Measurements from ENCODE around the gene STK17B. TPM values are rescaled to one million over a fixed set of nuclear protein-coding genes. Genes with fewer than 3 reads are reported as not detected.

Gene STK17B
- polyA plus RNA-seq, 3 donors: 171 to 296 (median 244) TPM

GRCh38 chr2:196214156-196214555 is 42.8 kb upstream of the STK17B start:
- intact Hi-C loops (cut with micrococcal nuclease): loop anchor here in 1 of 2 donors (5.0 kb wide), 1 partner anchor 42 kb away; the partner anchor contains the start of gene STK17B
- no peak for DNase-seq
- peak overlapping the region in 1 of 2 donors; percentile 87 for H3K27ac ChIP-seq (ENCODE audit: low read depth in 1 of 2, low read length in 2 of 2)
- Mint-ChIP-seq H3K27me3 (ENCODE audit: low read depth in 3 of 3) (peaks cover 0 to 3% (median 2%) of the 10 kb centered on the region in 3 donors), H3K4me3 (no peak overlapping the region), H3K27ac (peak overlapping the region; percentile 90 to 99 (median 96)), H3K4me1 (peaks cover 58% of the 10 kb centered on the region), H3K9me3 (peaks cover 0 to 2% (median 0%) of the 10 kb centered on the region in 7 donors), H3K36me3 (no peaks in the 10 kb centered on the region)
- H3K36me3 ChIP-seq (replicated peaks in 1 of 2; ENCODE audit: control insufficient read depth in 1 of 2, insufficient read depth in 2 of 2, low read length in 2 of 2): no peaks in the 10 kb centered on the region
- H2AFZ ChIP-seq (ENCODE audit: insufficient read depth, low read depth, low read length, poor library complexity, severe bottlenecking): no peak overlapping the region
- no peak overlapping the region for H3K9ac ChIP-seq (ENCODE audit: insufficient read depth, low read length, poor library complexity, severe bottlenecking)
- H3K27me3 ChIP-seq (ENCODE audit: control insufficient read depth in 2 of 2, insufficient read depth in 2 of 2, low read length in 2 of 2): no peaks in the 10 kb centered on the region
- H3K4me2 ChIP-seq (replicated peaks; ENCODE audit: extremely low read depth, low read length, poor library complexity, severe bottlenecking): peak overlapping the region; percentile 8
- peaks cover 40 to 44% of the 10 kb centered on the region in 2 donors for H3K4me1 ChIP-seq (ENCODE audit: control insufficient read depth in 1 of 2, insufficient read depth in 2 of 2, low read length in 2 of 2)
- H3K4me3 ChIP-seq (replicated peaks in 1 of 3; ENCODE audit: low read depth in 2 of 3, low read length in 3 of 3): peak overlapping the region in 1 of 3 experiments; percentile 29
- H3K79me2 ChIP-seq (ENCODE audit: insufficient read depth, low read length): no peaks in the 10 kb centered on the region
- no peak for TF ChIP-seq CTCF (IDR thresholded peaks at IDR 0.05)
- H4K20me1 ChIP-seq (ENCODE audit: insufficient read depth, low read length): no peaks in the 10 kb centered on the region
- H3K9me3 ChIP-seq (replicated peaks in 1 of 2; ENCODE audit: control insufficient read depth in 1 of 2, insufficient read depth in 1 of 2, low read length in 2 of 2): no peaks in the 10 kb centered on the region

GRCh38 chr2:196213252-196213980 is 42.0 kb upstream of the STK17B start:
- Mint-ChIP-seq H3K4me3 (no peak overlapping the region), H3K27me3 (ENCODE audit: low read depth in 3 of 3) (peaks cover 0 to 3% (median 2%) of the 10 kb centered on the region in 3 donors), H3K4me1 (peaks cover 65% of the 10 kb centered on the region), H3K9me3 (peaks cover 0 to 2% (median 0%) of the 10 kb centered on the region in 7 donors), H3K36me3 (peaks cover 0 to 3% of the 10 kb centered on the region in 2 donors), H3K27ac (peak overlapping the region; percentile 90 to 99 (median 96))
- no peak overlapping the region for H3K9ac ChIP-seq (ENCODE audit: insufficient read depth, low read length, poor library complexity, severe bottlenecking)
- intact Hi-C loops (cut with micrococcal nuclease): loop anchor here in 1 of 2 donors (5.0 kb wide), 1 partner anchor 41 kb away; the partner anchor contains the start of gene STK17B
- H3K9me3 ChIP-seq (replicated peaks in 1 of 2; ENCODE audit: control insufficient read depth in 1 of 2, insufficient read depth in 1 of 2, low read length in 2 of 2): no peaks in the 10 kb centered on the region
- no peaks in the 10 kb centered on the region for H3K79me2 ChIP-seq (ENCODE audit: insufficient read depth, low read length)
- H2AFZ ChIP-seq (ENCODE audit: insufficient read depth, low read depth, low read length, poor library complexity, severe bottlenecking): peak overlapping the region; percentile 48
- H3K27me3 ChIP-seq (ENCODE audit: control insufficient read depth in 2 of 2, insufficient read depth in 2 of 2, low read length in 2 of 2): no peaks in the 10 kb centered on the region
- H4K20me1 ChIP-seq (ENCODE audit: insufficient read depth, low read length): no peaks in the 10 kb centered on the region
- peak overlapping the region in 1 of 3 experiments; percentile 29 for H3K4me3 ChIP-seq (replicated peaks in 1 of 3; ENCODE audit: low read depth in 2 of 3, low read length in 3 of 3)
- H3K4me1 ChIP-seq (ENCODE audit: control insufficient read depth in 1 of 2, insufficient read depth in 2 of 2, low read length in 2 of 2): peaks cover 40 to 44% of the 10 kb centered on the region in 2 donors
- H3K27ac ChIP-seq (ENCODE audit: low read depth in 1 of 2, low read length in 2 of 2): peak overlapping the region; percentile 13 to 87
- peak; percentile 50 to 79 (median 54) for DNase-seq
- TF ChIP-seq CTCF (IDR thresholded peaks at IDR 0.05): no peak
- H3K36me3 ChIP-seq (replicated peaks in 1 of 2; ENCODE audit: control insufficient read depth in 1 of 2, insufficient read depth in 2 of 2, low read length in 2 of 2): no peaks in the 10 kb centered on the region
- WGBS (ENCODE audit: insufficient coverage): no CpG with 5 or more reads among the region's 3 CpGs
- peak overlapping the region; percentile 8 for H3K4me2 ChIP-seq (replicated peaks; ENCODE audit: extremely low read depth, low read length, poor library complexity, severe bottlenecking)

Data from CD14-positive monocyte (primary cell).